Large intestine (tissue), 3 donors: ENCODE results near the gene FOXO3. TPM values are rescaled to one million over a fixed set of nuclear protein-coding genes. Genes with fewer than 3 reads are reported as not detected.
A peak's percentile ranks its signal among the peaks of the same experiment; 100 is the strongest.
"Not testable (repeated sequence)": the region's sequence is repeated elsewhere in the genome, so short reads cannot be mapped to it uniquely, and the experiment has no call there.

Source experiments
- DNase-seq, 2 donors: peaks; one replicate each; pipeline versions ENCODE4 v3.0.0 to v3.0.0-alpha.2; 2013
- H3K27ac ChIP-seq: one replicate; pipeline ENCODE4 v1.5.1; 2013; ENCODE audit warnings: low read length
- H3K27me3 ChIP-seq: 2 replicates; pipeline ENCODE4 v1.6.1; 2013; ENCODE audit warnings: low read length; ENCODE audit not compliant: control insufficient read depth, insufficient read depth
- H3K36me3 ChIP-seq: 2 replicates; pipeline ENCODE4 v1.6.1; 2013; ENCODE audit warnings: low read length; ENCODE audit not compliant: control insufficient read depth, insufficient read depth
- H3K4me1 ChIP-seq: one replicate; pipeline ENCODE4 v1.6.1; 2013; ENCODE audit warnings: low read length; ENCODE audit not compliant: control insufficient read depth, insufficient read depth
- H3K4me3 ChIP-seq: one replicate; pipeline ENCODE4 v1.5.1; 2013; ENCODE audit warnings: low read length
- H3K9me3 ChIP-seq: one replicate; pipeline ENCODE4 v1.6.1; 2013; ENCODE audit warnings: mild to moderate bottlenecking, low read depth, low read length, moderate library complexity; ENCODE audit not compliant: control insufficient read depth
- WGBS: methylation state at CpG from one replicate; pipeline ENCODE4 v1.1.5; 2013; ENCODE audit warnings: low lambda C conversion rate; ENCODE audit not compliant: insufficient coverage; 5-methylcytosine and 5-hydroxymethylcytosine counted together
- polyA plus RNA-seq: library from polyadenylated mRNA; unstranded; fragments of 120-200 nt; gene quantifications from one replicate; pipeline ENCODE4 v1.2.1, GENCODE V29; 2013

FOXO3 gene
- polyA plus RNA-seq, 1 donor, result 39.9 TPM

- H3K4me1 ChIP-seq, result peaks cover 15% of the 10 kb centered on the region
- WGBS, result no CpG with 5 or more reads among the region's 7 CpGs
- DNase-seq, result no peak
- no peak overlapping the region for H3K4me3 ChIP-seq
- no peaks in the 10 kb centered on the region for H3K27me3 ChIP-seq
- no peak overlapping the region for H3K27ac ChIP-seq
- no peaks in the 10 kb centered on the region for H3K9me3 ChIP-seq
- H3K36me3 ChIP-seq, result no peaks in the 10 kb centered on the region
These were observed 5.2 kb upstream of the FOXO3 start for GRCh38 chr6:108555399-108556052.

- WGBS, result no CpG with 5 or more reads among the region's 5 CpGs
- Histone ChIP-seq H3K4me1 (peaks cover 15% of the 10 kb centered on the region), H3K9me3 (no peaks in the 10 kb centered on the region), H3K27me3 (no peaks in the 10 kb centered on the region), H3K4me3 (no peak overlapping the region), H3K36me3 (no peaks in the 10 kb centered on the region), H3K27ac (peak overlapping the region; percentile 3)
- DNase-seq, result peak in 1 of 2 donors; percentile 39
These were observed 4.5 kb upstream of the FOXO3 start for GRCh38 chr6:108556250-108556649.

GRCh38 chr6:108556866-108557493 is 3.7 kb upstream of the FOXO3 start:
- H3K9me3 ChIP-seq, result no peaks in the 10 kb centered on the region
- no peaks in the 10 kb centered on the region for H3K27me3 ChIP-seq
- DNase-seq, result peak in 1 of 2 donors; percentile 45
- H3K4me1 ChIP-seq, result peaks cover 15% of the 10 kb centered on the region
- no peaks in the 10 kb centered on the region for H3K36me3 ChIP-seq
- peak overlapping the region; percentile 50 for H3K4me3 ChIP-seq
- WGBS, result no CpG with 5 or more reads among the region's 16 CpGs
- peak overlapping the region; percentile 67 for H3K27ac ChIP-seq

GRCh38 chr6:108557494-108558371 is 3.0 kb upstream of the FOXO3 start:
- Histone ChIP-seq H3K27me3 (no peaks in the 10 kb centered on the region), H3K4me3 (peak overlapping the region; percentile 73), H3K36me3 (no peaks in the 10 kb centered on the region), H3K4me1 (peaks cover 17% of the 10 kb centered on the region), H3K27ac (peak overlapping the region; percentile 99), H3K9me3 (no peaks in the 10 kb centered on the region)
- DNase-seq, result peak; percentile 69 to 81
- no CpG with 5 or more reads among the region's 105 CpGs for WGBS

- WGBS, result 0% methylated on average over 4 of the region's 58 CpGs
- DNase-seq, result peak; percentile 99 to 100
These were observed 2.2 kb upstream of the FOXO3 start for GRCh38 chr6:108558372-108559096.

GRCh38 chr6:108559097-108559883 is 1.4 kb upstream of the FOXO3 start:
- Histone ChIP-seq H3K9me3 (no peaks in the 10 kb centered on the region), H3K27ac (peak overlapping the region; percentile 100), H3K36me3 (no peaks in the 10 kb centered on the region), H3K4me1 (peaks cover 30% of the 10 kb centered on the region), H3K4me3 (peak overlapping the region; percentile 95), H3K27me3 (no peaks in the 10 kb centered on the region)
- WGBS, result no CpG with 5 or more reads among the region's 84 CpGs
- DNase-seq, result peak; percentile 88 to 95

More at GRCh38 chr6:108558372-108559096, 2.2 kb upstream of the FOXO3 start:
- Histone ChIP-seq H3K9me3 (no peaks in the 10 kb centered on the region), H3K36me3 (no peaks in the 10 kb centered on the region), H3K27ac (peak overlapping the region; percentile 99), H3K27me3 (no peaks in the 10 kb centered on the region), H3K4me3 (peak overlapping the region; percentile 73), H3K4me1 (peaks cover 25% of the 10 kb centered on the region)

GRCh38 chr6:108559884-108560462 is 744 bp upstream of the FOXO3 start:
- WGBS, result no CpG with 5 or more reads among the region's 64 CpGs
- H3K4me3 ChIP-seq, result peak overlapping the region; percentile 95

GRCh38 chr6:108561309-108561647 is 561 bp downstream of the FOXO3 start:
- no CpG with 5 or more reads among the region's 40 CpGs for WGBS
- not testable (repeated sequence) for DNase-seq, H3K36me3 ChIP-seq, H3K9me3 ChIP-seq, H3K27me3 ChIP-seq
- Histone ChIP-seq H3K27ac (peak overlapping the region; percentile 73), H3K4me1 (peaks cover 39% of the 10 kb centered on the region), H3K4me3 (peak overlapping the region; percentile 89)

More at GRCh38 chr6:108559884-108560462, 744 bp upstream of the FOXO3 start:
- Histone ChIP-seq H3K9me3 (no peaks in the 10 kb centered on the region), H3K27me3 (no peaks in the 10 kb centered on the region), H3K27ac (peak overlapping the region; percentile 100), H3K4me1 (peaks cover 36% of the 10 kb centered on the region), H3K36me3 (no peaks in the 10 kb centered on the region)
- DNase-seq, result peak in 1 of 2 donors; percentile 83

- peaks cover 40% of the 10 kb centered on the region for H3K4me1 ChIP-seq
- H3K4me3 ChIP-seq, result peak overlapping the region; percentile 89
- peak overlapping the region; percentile 82 for H3K27ac ChIP-seq
- no CpG with 5 or more reads among the region's 46 CpGs for WGBS
- DNase-seq, result peak in 1 of 2 donors; percentile 79
- H3K36me3 ChIP-seq, result peaks cover 5% of the 10 kb centered on the region
- no peaks in the 10 kb centered on the region for H3K27me3 ChIP-seq
- no peaks in the 10 kb centered on the region for H3K9me3 ChIP-seq
These were observed 1.2 kb downstream of the FOXO3 start for GRCh38 chr6:108561742-108562502.
